ENCODE data around the gene PARN. TPM values are rescaled to one million over a fixed set of nuclear protein-coding genes. Genes with fewer than 3 reads are reported as not detected.

Gene PARN, protein sequence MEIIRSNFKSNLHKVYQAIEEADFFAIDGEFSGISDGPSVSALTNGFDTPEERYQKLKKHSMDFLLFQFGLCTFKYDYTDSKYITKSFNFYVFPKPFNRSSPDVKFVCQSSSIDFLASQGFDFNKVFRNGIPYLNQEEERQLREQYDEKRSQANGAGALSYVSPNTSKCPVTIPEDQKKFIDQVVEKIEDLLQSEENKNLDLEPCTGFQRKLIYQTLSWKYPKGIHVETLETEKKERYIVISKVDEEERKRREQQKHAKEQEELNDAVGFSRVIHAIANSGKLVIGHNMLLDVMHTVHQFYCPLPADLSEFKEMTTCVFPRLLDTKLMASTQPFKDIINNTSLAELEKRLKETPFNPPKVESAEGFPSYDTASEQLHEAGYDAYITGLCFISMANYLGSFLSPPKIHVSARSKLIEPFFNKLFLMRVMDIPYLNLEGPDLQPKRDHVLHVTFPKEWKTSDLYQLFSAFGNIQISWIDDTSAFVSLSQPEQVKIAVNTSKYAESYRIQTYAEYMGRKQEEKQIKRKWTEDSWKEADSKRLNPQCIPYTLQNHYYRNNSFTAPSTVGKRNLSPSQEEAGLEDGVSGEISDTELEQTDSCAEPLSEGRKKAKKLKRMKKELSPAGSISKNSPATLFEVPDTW
- 10 to 100 TPM; 41.5 to 46.4 TPM for total RNA-seq
- 10 to 100 TPM; 43.4 to 46.1 TPM for polyA plus RNA-seq

GRCh38 chr16:14629919-14630619 is at the start of gene PARN:
TSS of gene PARN (minus strand) at chr16:14630260. CDS start at chr16:14630125, 135 bp downstream.
- intact Hi-C loops (cut with micrococcal nuclease) = loop anchor here (1.0 to 10.0 kb wide), 3 partner anchors 345 to 705 kb away; partner anchors contain the start of genes ERCC4 and RRN3
- peaks cover 0 to 3% (median 0%) of the 10 kb centered on the region in 8 donors for H3K9me3 Mint-ChIP-seq
- Histone ChIP-seq H3K4me1 (ENCODE audit: insufficient read depth, low read length) (peaks cover 53% of the 10 kb centered on the region), H3K4me3 (ENCODE audit: low read length in 2 of 2) (peak within 1 kb of the TSS; percentile 71 to 81), H3K36me3 (ENCODE audit: insufficient read depth, low read length) (no peaks in the 10 kb centered on the region), H3K27me3 (ENCODE audit: insufficient read depth, low read length) (no peaks in the 10 kb centered on the region), H3K27ac (ENCODE audit: low read depth, low read length) (peak within 1 kb of the TSS; percentile 89), H3K9me3 (ENCODE audit: control insufficient read depth in 1 of 2, low read length in 2 of 2) (no peaks in the 10 kb centered on the region)
- CTCF ChIA-PET (ENCODE audit: partially characterized antibody) = interaction anchor here (0.7 to 1.5 kb wide), 2 partner anchors 12 to 710 kb away, joined by 3 read pairs; partner anchors contain the start of gene ERCC4
- POLR2A ChIA-PET (ENCODE audit: partially characterized antibody) = interaction anchor here (0.7 to 1.6 kb wide), 7 partner anchors 12 to 710 kb away, joined by 3 to 9 read pairs (median 3); partner anchors contain the start of gene ERCC4
- H3K27me3 Mint-ChIP-seq = no peaks in the 10 kb centered on the region
- DNase-seq = peak; percentile 98
- H3K27ac Mint-ChIP-seq = peak within 1 kb of the TSS; percentile 87 to 100 (median 99)
- peaks cover 17 to 43% of the 10 kb centered on the region in 2 donors for H3K36me3 Mint-ChIP-seq
- peaks cover 29 to 65% (median 47%) of the 10 kb centered on the region in 4 donors for H3K4me1 Mint-ChIP-seq
- H3K4me3 Mint-ChIP-seq = peak within 1 kb of the TSS; percentile 80 to 99 (median 94)

DNA sequence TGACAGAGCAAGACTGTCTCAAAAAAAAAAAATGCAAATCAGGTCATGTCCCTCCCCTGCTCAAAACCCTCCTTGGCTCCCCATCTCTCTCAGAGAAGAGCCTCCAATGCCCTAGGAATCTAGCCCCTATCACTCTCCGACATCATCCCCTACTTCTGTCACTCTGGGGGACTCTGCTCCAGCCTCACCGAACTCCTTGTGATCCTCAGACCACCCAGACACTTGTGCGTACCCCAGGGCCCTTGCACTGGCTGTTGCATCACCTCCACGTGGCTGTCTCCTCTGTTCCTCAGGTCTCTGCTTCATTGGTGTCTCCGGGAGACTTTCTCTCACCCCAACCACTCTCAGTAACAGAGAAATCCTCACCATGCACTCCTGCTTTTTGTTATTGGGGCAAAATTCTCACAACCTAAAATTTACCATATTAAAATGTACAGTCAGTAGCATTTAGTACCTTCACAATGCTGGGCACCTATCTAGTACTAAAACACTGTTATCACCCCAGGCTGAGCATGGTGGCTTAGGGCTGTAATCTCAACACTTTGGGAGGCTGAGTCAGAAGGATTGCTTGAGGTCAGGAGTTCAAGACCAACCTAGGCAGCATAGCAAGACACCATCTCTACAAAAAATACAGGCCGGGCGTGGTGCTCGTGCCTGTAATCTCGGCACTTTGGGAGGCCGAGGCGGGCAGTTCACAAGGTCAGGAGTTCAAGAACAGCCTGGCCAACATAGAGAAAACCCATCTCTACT is 48.9 kb upstream of the PARN start:
- H3K9me3 ChIP-seq (ENCODE audit: control insufficient read depth in 1 of 2, low read length in 2 of 2) = no peaks in the 10 kb centered on the region
- H3K4me1 ChIP-seq (ENCODE audit: insufficient read depth, low read length) = no peaks in the 10 kb centered on the region
- Mint-ChIP-seq H3K4me3 (no peak overlapping the region), H3K9me3 (peaks cover 0 to 4% (median 0%) of the 10 kb centered on the region in 8 donors), H3K36me3 (no peaks in the 10 kb centered on the region), H3K4me1 (peaks cover 0 to 1% (median 0%) of the 10 kb centered on the region in 4 donors), H3K27me3 (peaks cover 6 to 10% of the 10 kb centered on the region in 2 donors), H3K27ac (no peak overlapping the region)
- POLR2A ChIA-PET (ENCODE audit: partially characterized antibody) = interaction anchor here (0.6 kb wide), 1 partner anchor 28 kb away, joined by 3 read pairs; no protein-coding TSS in a partner anchor
- no peaks in the 10 kb centered on the region for H3K27me3 ChIP-seq (ENCODE audit: insufficient read depth, low read length)
- H3K27ac ChIP-seq (ENCODE audit: low read depth, low read length) = no peak overlapping the region
- CTCF ChIA-PET (ENCODE audit: partially characterized antibody) = no interaction called here
- intact Hi-C loops (cut with micrococcal nuclease) = no loop called here
- no peak for DNase-seq
- H3K36me3 ChIP-seq (ENCODE audit: insufficient read depth, low read length) = no peaks in the 10 kb centered on the region
- H3K4me3 ChIP-seq (ENCODE audit: low read length in 2 of 2) = no peak overlapping the region

DNA sequence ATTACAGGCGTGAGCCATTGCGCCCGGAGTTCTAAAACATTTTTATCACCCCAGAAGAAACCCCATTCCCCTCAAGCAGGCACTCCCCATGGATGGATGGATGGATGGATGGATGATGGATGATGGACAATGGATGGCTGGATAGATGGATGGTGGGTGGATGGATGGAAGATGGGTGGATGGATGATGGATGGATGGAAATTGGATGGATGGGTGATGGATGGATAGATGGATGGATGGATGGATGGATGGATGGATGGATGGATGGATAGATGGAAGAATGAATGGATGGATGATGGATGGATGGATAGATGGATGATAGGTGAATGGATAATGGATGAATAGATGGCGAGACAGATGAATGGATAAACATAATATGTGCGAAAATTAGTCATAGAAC is 47.6 kb upstream of the PARN start:
- Mint-ChIP-seq H3K36me3 (no peaks in the 10 kb centered on the region), H3K27me3 (peaks cover 6 to 10% of the 10 kb centered on the region in 2 donors), H3K27ac (no peak overlapping the region), H3K4me3 (no peak overlapping the region), H3K9me3 (peaks cover 0 to 4% (median 0%) of the 10 kb centered on the region in 8 donors), H3K4me1 (peaks cover 0 to 9% (median 2%) of the 10 kb centered on the region in 4 donors)
- POLR2A ChIA-PET (ENCODE audit: partially characterized antibody) = no interaction called here
- Histone ChIP-seq H3K4me3 (ENCODE audit: low read length in 2 of 2) (no peak overlapping the region), H3K4me1 (ENCODE audit: insufficient read depth, low read length) (no peaks in the 10 kb centered on the region), H3K9me3 (ENCODE audit: control insufficient read depth in 1 of 2, low read length in 2 of 2) (no peaks in the 10 kb centered on the region), H3K27ac (ENCODE audit: low read depth, low read length) (no peak overlapping the region), H3K36me3 (ENCODE audit: insufficient read depth, low read length) (no peaks in the 10 kb centered on the region), H3K27me3 (ENCODE audit: insufficient read depth, low read length) (no peaks in the 10 kb centered on the region)
- DNase-seq = no peak
- CTCF ChIA-PET (ENCODE audit: partially characterized antibody) = no interaction called here
- intact Hi-C loops (cut with micrococcal nuclease) = no loop called here

DNA sequence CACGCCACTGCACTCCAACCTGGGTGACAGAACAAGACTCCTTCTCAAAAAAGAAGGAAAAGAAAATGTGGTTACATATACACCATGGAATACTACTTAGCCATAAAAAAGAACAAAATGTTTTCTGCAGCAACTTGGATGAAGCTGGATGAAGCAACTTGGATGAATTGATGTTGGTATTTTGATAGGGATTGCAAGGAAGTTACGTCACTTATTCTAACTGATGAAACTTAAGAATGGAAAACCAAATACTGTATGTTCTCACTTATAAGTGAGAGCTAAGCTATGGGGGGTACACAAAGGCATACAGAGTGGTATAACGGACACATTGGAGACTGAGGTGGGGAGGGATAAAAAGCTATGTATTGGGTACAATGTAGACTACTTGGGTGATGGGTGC is 46.6 kb upstream of the PARN start:
- H3K27me3 ChIP-seq (ENCODE audit: insufficient read depth, low read length) = no peaks in the 10 kb centered on the region
- intact Hi-C loops (cut with micrococcal nuclease) = no loop called here
- no peaks in the 10 kb centered on the region for H3K4me1 ChIP-seq (ENCODE audit: insufficient read depth, low read length)
- DNase-seq = no peak
- no peak overlapping the region for H3K4me3 Mint-ChIP-seq
- no peak overlapping the region for H3K27ac ChIP-seq (ENCODE audit: low read depth, low read length)
- ChIA-PET CTCF (ENCODE audit: partially characterized antibody) (no interaction called here), POLR2A (ENCODE audit: partially characterized antibody) (no interaction called here)
- no peaks in the 10 kb centered on the region for H3K9me3 ChIP-seq (ENCODE audit: control insufficient read depth in 1 of 2, low read length in 2 of 2)
- H3K36me3 Mint-ChIP-seq = no peaks in the 10 kb centered on the region
- H3K27me3 Mint-ChIP-seq = peaks cover 6 to 10% of the 10 kb centered on the region in 2 donors
- no peak overlapping the region for H3K27ac Mint-ChIP-seq
- H3K4me1 Mint-ChIP-seq = peaks cover 0 to 17% (median 6%) of the 10 kb centered on the region in 4 donors
- peaks cover 0 to 4% (median 0%) of the 10 kb centered on the region in 8 donors for H3K9me3 Mint-ChIP-seq
- H3K36me3 ChIP-seq (ENCODE audit: insufficient read depth, low read length) = no peaks in the 10 kb centered on the region
- H3K4me3 ChIP-seq (ENCODE audit: low read length in 2 of 2) = no peak overlapping the region

DNA sequence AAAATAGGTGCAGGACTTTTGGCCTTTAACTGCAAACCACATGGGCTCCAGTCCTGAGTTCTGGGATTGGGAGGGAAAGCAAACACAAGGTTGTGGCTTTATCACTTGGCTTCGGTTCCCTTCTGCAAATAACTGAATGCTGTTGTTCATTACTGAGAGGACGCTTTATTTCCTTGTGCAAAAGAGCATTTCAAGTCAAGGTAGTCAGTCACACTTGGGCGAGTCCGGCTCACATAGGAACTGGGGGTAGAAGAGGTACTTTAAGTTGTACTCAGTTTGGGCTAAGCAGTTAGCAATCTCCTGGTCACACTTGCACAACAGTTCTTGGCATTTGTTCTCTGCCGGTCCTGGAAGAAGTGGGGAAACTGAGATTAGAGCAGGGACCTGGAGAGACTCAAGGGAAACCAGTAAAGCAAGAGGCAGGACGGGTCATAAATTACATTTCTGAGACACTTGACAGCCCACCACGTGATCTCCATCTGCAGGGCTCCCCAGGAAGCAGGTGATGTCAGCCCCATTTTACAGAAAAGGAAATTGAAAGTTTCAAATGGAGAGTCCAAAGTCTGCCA is 42.4 kb upstream of the PARN start:
- H3K4me1 ChIP-seq (ENCODE audit: insufficient read depth, low read length) = no peaks in the 10 kb centered on the region
- POLR2A ChIA-PET (ENCODE audit: partially characterized antibody) = no interaction called here
- CTCF ChIA-PET (ENCODE audit: partially characterized antibody) = no interaction called here
- no peak overlapping the region for H3K4me3 ChIP-seq (ENCODE audit: low read length in 2 of 2)
- no peaks in the 10 kb centered on the region for H3K27me3 ChIP-seq (ENCODE audit: insufficient read depth, low read length)
- peaks cover under 1% of the 10 kb centered on the region in 2 donors for H3K27me3 Mint-ChIP-seq
- intact Hi-C loops (cut with micrococcal nuclease) = no loop called here
- H3K9me3 ChIP-seq (ENCODE audit: control insufficient read depth in 1 of 2, low read length in 2 of 2) = no peaks in the 10 kb centered on the region
- peak overlapping the region in 2 of 7 donors; percentile 37 to 55 for H3K27ac Mint-ChIP-seq
- no peak overlapping the region for H3K27ac ChIP-seq (ENCODE audit: low read depth, low read length)
- peaks cover 0 to 17% (median 6%) of the 10 kb centered on the region in 4 donors for H3K4me1 Mint-ChIP-seq
- H3K36me3 Mint-ChIP-seq = peaks cover 14 to 15% of the 10 kb centered on the region in 2 donors
- H3K4me3 Mint-ChIP-seq = no peak overlapping the region
- peaks cover 0 to 3% (median 0%) of the 10 kb centered on the region in 8 donors for H3K9me3 Mint-ChIP-seq
- peak in 1 of 5 donors; percentile 0 for DNase-seq
- H3K36me3 ChIP-seq (ENCODE audit: insufficient read depth, low read length) = peaks cover 5% of the 10 kb centered on the region

DNA sequence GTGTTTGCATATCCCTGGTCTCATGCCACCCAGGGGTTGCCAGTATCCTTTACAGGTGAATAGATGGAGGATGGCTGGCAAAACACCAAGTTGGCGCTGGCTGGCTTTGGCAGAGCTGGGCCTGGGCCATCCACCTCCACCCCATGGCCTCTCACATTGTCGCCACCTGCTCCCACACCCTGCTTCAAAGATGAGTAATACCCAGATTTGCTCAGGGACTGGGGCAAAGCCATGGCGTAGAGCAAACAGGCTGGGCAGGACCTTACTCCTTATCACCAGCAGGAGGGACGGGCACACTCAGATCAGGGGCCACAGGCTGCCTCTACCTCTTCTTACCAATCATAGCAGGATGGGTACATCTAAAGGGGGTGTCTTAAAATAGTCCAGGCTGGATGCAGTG is 39.7 kb upstream of the PARN start:
- intact Hi-C loops (cut with micrococcal nuclease) = no loop called here
- ChIA-PET POLR2A (ENCODE audit: partially characterized antibody) (no interaction called here), CTCF (ENCODE audit: partially characterized antibody) (no interaction called here)
- Mint-ChIP-seq H3K27me3 (no peaks in the 10 kb centered on the region), H3K4me1 (peaks cover 0 to 17% (median 6%) of the 10 kb centered on the region in 4 donors), H3K4me3 (no peak overlapping the region), H3K36me3 (peaks cover 36 to 39% of the 10 kb centered on the region in 2 donors), H3K9me3 (peaks cover 0 to 2% (median 0%) of the 10 kb centered on the region in 8 donors), H3K27ac (peak overlapping the region in 1 of 7 donors; percentile 53)
- H3K36me3 ChIP-seq (ENCODE audit: insufficient read depth, low read length) = peaks cover 27% of the 10 kb centered on the region
- no peak overlapping the region for H3K27ac ChIP-seq (ENCODE audit: low read depth, low read length)
- DNase-seq = no peak
- no peak overlapping the region for H3K4me3 ChIP-seq (ENCODE audit: low read length in 2 of 2)
- no peaks in the 10 kb centered on the region for H3K27me3 ChIP-seq (ENCODE audit: insufficient read depth, low read length)
- H3K9me3 ChIP-seq (ENCODE audit: control insufficient read depth in 1 of 2, low read length in 2 of 2) = no peaks in the 10 kb centered on the region
- no peaks in the 10 kb centered on the region for H3K4me1 ChIP-seq (ENCODE audit: insufficient read depth, low read length)
